Measurements from ENCODE around the gene HCRTR2.

DNA sequence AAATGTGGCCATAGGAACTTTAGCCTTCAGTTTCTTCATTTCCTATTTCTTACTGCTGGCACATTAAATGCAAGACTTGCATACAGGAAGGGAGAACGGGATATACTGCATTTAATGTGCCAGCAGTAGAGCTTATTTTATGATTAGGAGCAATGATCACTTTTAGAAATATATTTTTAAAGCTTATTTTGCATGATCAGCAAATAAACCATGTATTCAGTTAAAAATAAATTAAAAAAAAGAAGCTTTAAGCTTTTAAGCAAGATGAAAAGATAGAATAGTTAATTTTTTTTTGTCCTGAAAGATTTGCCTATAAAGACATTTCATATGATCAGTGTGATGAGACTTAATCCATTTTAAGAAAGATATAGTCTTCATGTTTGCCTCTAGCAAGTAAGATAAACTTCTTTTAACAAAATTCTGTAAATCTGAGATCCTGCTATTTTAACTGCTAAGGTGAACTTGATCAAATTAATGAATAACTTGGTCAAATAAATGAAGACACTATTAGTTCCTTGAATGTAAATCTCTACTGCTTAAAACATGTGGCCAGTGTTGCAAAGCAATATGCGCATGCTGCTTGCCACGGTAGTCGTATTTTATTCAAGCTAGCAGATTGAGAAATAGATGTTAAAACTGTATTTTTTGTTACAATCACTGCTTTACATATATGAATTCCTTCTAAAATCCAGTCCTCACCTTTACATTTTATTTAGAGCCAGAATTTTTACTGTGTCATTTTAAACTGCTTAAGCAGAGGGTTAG, 36.2 kb upstream of the HCRTR2 start:
- TF ChIP-seq, protein P1, sequence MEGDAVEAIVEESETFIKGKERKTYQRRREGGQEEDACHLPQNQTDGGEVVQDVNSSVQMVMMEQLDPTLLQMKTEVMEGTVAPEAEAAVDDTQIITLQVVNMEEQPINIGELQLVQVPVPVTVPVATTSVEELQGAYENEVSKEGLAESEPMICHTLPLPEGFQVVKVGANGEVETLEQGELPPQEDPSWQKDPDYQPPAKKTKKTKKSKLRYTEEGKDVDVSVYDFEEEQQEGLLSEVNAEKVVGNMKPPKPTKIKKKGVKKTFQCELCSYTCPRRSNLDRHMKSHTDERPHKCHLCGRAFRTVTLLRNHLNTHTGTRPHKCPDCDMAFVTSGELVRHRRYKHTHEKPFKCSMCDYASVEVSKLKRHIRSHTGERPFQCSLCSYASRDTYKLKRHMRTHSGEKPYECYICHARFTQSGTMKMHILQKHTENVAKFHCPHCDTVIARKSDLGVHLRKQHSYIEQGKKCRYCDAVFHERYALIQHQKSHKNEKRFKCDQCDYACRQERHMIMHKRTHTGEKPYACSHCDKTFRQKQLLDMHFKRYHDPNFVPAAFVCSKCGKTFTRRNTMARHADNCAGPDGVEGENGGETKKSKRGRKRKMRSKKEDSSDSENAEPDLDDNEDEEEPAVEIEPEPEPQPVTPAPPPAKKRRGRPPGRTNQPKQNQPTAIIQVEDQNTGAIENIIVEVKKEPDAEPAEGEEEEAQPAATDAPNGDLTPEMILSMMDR (IDR thresholded peaks at IDR 0.05) = no peak
- no peak for TF ChIP-seq RFX5 (IDR thresholded peaks at IDR 0.05)
- TF ChIP-seq EHMT2 (IDR thresholded peaks at IDR 0.05; ENCODE audit: low read depth) = no peak
- TF ChIP-seq, protein P2, sequence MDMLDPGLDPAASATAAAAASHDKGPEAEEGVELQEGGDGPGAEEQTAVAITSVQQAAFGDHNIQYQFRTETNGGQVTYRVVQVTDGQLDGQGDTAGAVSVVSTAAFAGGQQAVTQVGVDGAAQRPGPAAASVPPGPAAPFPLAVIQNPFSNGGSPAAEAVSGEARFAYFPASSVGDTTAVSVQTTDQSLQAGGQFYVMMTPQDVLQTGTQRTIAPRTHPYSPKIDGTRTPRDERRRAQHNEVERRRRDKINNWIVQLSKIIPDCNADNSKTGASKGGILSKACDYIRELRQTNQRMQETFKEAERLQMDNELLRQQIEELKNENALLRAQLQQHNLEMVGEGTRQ (IDR thresholded peaks at IDR 0.05) = no peak
- TF ChIP-seq CBX2 (IDR thresholded peaks at IDR 0.05; ENCODE audit: borderline replicate concordance, low read depth) = no peak
- TF ChIP-seq EP300 (IDR thresholded peaks at IDR 0.05) = no peak
- TF ChIP-seq, protein P3, sequence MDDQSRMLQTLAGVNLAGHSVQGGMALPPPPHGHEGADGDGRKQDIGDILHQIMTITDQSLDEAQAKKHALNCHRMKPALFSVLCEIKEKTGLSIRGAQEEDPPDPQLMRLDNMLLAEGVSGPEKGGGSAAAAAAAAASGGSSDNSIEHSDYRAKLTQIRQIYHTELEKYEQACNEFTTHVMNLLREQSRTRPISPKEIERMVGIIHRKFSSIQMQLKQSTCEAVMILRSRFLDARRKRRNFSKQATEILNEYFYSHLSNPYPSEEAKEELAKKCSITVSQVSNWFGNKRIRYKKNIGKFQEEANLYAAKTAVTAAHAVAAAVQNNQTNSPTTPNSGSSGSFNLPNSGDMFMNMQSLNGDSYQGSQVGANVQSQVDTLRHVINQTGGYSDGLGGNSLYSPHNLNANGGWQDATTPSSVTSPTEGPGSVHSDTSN (IDR thresholded peaks at IDR 0.05) = no peak
